GM10248 (cell line): ENCODE measurements around the gene KRTAP10-6.

ENCODE experiments used
- CTCF ChIA-PET: fragments of 300-600 bp; sonication (Branson Sonifier 250); formaldehyde crosslinking; extraction: SDS; loops from one replicate; lab custom pipeline; 2021; ENCODE audit warnings: antibody characterized with exemption; lab: Yijun Ruan, JAX
- POLR2A ChIA-PET: fragments of 350-650 bp; sonication (Branson Sonifier 250); formaldehyde crosslinking; extraction: SDS; loops from one replicate; lab custom pipeline; 2020; ENCODE audit warnings: antibody characterized with exemption; lab: Yijun Ruan, JAX
- DNase-seq: peaks from one replicate; pipeline ENCODE4 v3.0.0; 2012; ENCODE audit errors: extremely low spot score
- CTCF ChIP-seq: IDR thresholded peaks from 2 replicates; pipeline ENCODE4 v1.5.1; 2012; ENCODE audit warnings: mild to moderate bottlenecking, low read depth; ENCODE audit errors: extremely low read depth, missing control alignments, control extremely low read depth

The KRTAP10-6 gene

GRCh38 chr21:44616591-44616926, 24.3 kb upstream of the KRTAP10-6 start:
- ChIA-PET POLR2A (no interaction called here), CTCF (no interaction called here)
- DNase-seq = no peak
- TF ChIP-seq CTCF = no peak

- no peak for TF ChIP-seq CTCF
- CTCF ChIA-PET = no interaction called here
- POLR2A ChIA-PET = no interaction called here
- DNase-seq = no peak
Observed at GRCh38 chr21:44615911-44616590, 23.7 kb upstream of the KRTAP10-6 start.

GRCh38 chr21:44615466-44615865, 23.2 kb upstream of the KRTAP10-6 start:
- DNase-seq = no peak
- ChIA-PET POLR2A (no interaction called here), CTCF (no interaction called here)
- no peak for TF ChIP-seq CTCF

- no peak for TF ChIP-seq CTCF
- no peak for DNase-seq
- CTCF ChIA-PET = no interaction called here
- POLR2A ChIA-PET = no interaction called here
Observed at GRCh38 chr21:44614961-44615391, 22.7 kb upstream of the KRTAP10-6 start.

- CTCF ChIA-PET = no interaction called here
- DNase-seq = no peak
- no peak for TF ChIP-seq CTCF
- POLR2A ChIA-PET = no interaction called here
Observed at GRCh38 chr21:44614161-44614631, 21.9 kb upstream of the KRTAP10-6 start.

- CTCF ChIA-PET = no interaction called here
- no peak for TF ChIP-seq CTCF
- no peak for DNase-seq
- POLR2A ChIA-PET = no interaction called here
Observed at GRCh38 chr21:44613386-44614155, 21.3 kb upstream of the KRTAP10-6 start.
